Spleen (tissue), 11 donors: Measurements from ENCODE around the gene SINHCAF. TPM values are rescaled to one million over a fixed set of nuclear protein-coding genes. Genes with fewer than 3 reads are reported as not detected.

Experiments
- DNase-seq: peaks from one replicate; pipeline ENCODE4 v3.0.0-alpha.2; 2020
- H3K27ac ChIP-seq, 8 donors: fragments of 200-600 bp; sonication (generic) in 7 of 8; 1 replicate in 4 of 8; 2 replicates in 4 of 8; pipeline versions ENCODE4 v1.5.0 to v1.8.0; 2016 to 2021; ENCODE audit warnings: inconsistent platforms in 4 of 8, mild to moderate bottlenecking in 4 of 8, moderate library complexity in 1 of 8
- H3K27me3 ChIP-seq, 7 donors: fragments of 200-600 bp; sonication (generic) in 6 of 7; replicated peaks in 1 of 7; 1 replicate in 4 of 7; 2 replicates in 3 of 7; pipeline versions ENCODE4 v1.5.0 to v1.8.0; 2016 to 2021; ENCODE audit warnings: inconsistent platforms in 3 of 7, mild to moderate bottlenecking in 1 of 7
- H3K36me3 ChIP-seq, 6 donors: fragments of 200-600 bp; sonication (generic) in 5 of 6; 1 replicate in 4 of 6; 2 replicates in 2 of 6; pipeline versions ENCODE4 v1.5.0 to v1.8.0; 2016 to 2021; ENCODE audit warnings: inconsistent platforms in 2 of 6
- H3K4me1 ChIP-seq, 6 donors: fragments of 200-600 bp; sonication (generic) in 5 of 6; 1 replicate in 3 of 6; 2 replicates in 3 of 6; pipeline versions ENCODE4 v1.5.0 to v1.8.0; 2016 to 2021; ENCODE audit warnings: inconsistent platforms in 3 of 6
- H3K4me3 ChIP-seq, 8 donors: fragments of 200-600 bp; sonication (generic) in 7 of 8; 1 replicate in 4 of 8; 2 replicates in 4 of 8; pipeline versions ENCODE4 v1.5.0 to v1.8.0; 2016 to 2021; ENCODE audit warnings: inconsistent platforms in 4 of 8, mild to moderate bottlenecking in 4 of 8, moderate library complexity in 2 of 8
- H3K9me3 ChIP-seq, 8 donors: fragments of 200-600 bp; sonication (generic) in 7 of 8; 1 replicate in 4 of 8; 2 replicates in 4 of 8; pipeline versions ENCODE4 v1.5.0 to v1.8.0; 2016 to 2021; ENCODE audit warnings: inconsistent platforms in 4 of 8
- CTCF ChIP-seq, 11 experiments: fragments of 200-600 bp in 7 of 11; fragments of 450-650 bp in 4 of 11; sonication (generic) in 4 of 11; IDR thresholded peaks in 8 of 11; conservative IDR thresholded peaks in 3 of 11; 1 replicate in 7 of 11; 2 replicates in 4 of 11; pipeline versions ENCODE4 v1.4.0 to v1.8.0; 2016 to 2021; ENCODE audit warnings: antibody characterized with exemption in 11 of 11, inconsistent platforms in 4 of 11, mild to moderate bottlenecking in 1 of 11
- POLR2A ChIP-seq, 3 donors: fragments of 450-650 bp; IDR thresholded peaks; one replicate each; pipeline ENCODE4 v1.5.1; 2017; ENCODE audit warnings: antibody characterized with exemption in 3 of 3, mild to moderate bottlenecking in 1 of 3
- POLR2AphosphoS5 ChIP-seq, 3 donors: sonication (generic); formaldehyde crosslinking; IDR thresholded peaks; one replicate each; pipeline ENCODE4 v1.5.1; 2017; ENCODE audit warnings: antibody characterized with exemption in 3 of 3
- WGBS, 5 donors: extraction: QIAGEN DNeasy Blood & Tissue Kit in 3 of 5; methylation state at CpG; one replicate each; pipeline versions ENCODE4 v1.1.5 to v1.1.7; 2013 to 2018; 5-methylcytosine and 5-hydroxymethylcytosine counted together
- intact Hi-C: fragments of 100-400 bp; cut with DNase I; formaldehyde crosslinking; loops from one replicate; pipeline ENCODE4 v1.15.0; 2023; ENCODE audit warnings: low total_unique reads
- polyA plus RNA-seq, 3 donors: library from polyadenylated mRNA; stranded (reverse); fragments of 200-250 nt; gene quantifications; one replicate each; pipeline ENCODE4 v1.2.1, GENCODE V29; 2013
- total RNA-seq, 7 donors: library from RNA; depleted of rRNA in 3 of 7; stranded (reverse); fragments of >200 nt in 3 of 7; fragmentation: NEBNext Ultra II Directional in 4 of 7; extraction: Animal tissue kit (Norgen Biotek cat#: 25700) in 4 of 7; gene quantifications; one replicate each; pipeline versions ENCODE4 v1.1.0 to v1.2.1, GENCODE V29; 2016 to 2021
- donor health status: healthy with polysubstance abuse.
- donor health status: DM: no; HTN: no; CAD: no; lungs with moderate emphysema.
- donor health status: DM: no; HTN: no; CAD: no.
- donor health status: Bipolar disorder and iron deficiency.
- donor health status: healthy.
- donor health status: DM: no; HTN: no; CAD: no.
- donor health status: DM: yes; HTN: yes; CAD: no.

The SINHCAF gene
- total and polyA plus RNA-seq, 10 donors, result 28.4 to 121 (median 55.9) TPM

DNA sequence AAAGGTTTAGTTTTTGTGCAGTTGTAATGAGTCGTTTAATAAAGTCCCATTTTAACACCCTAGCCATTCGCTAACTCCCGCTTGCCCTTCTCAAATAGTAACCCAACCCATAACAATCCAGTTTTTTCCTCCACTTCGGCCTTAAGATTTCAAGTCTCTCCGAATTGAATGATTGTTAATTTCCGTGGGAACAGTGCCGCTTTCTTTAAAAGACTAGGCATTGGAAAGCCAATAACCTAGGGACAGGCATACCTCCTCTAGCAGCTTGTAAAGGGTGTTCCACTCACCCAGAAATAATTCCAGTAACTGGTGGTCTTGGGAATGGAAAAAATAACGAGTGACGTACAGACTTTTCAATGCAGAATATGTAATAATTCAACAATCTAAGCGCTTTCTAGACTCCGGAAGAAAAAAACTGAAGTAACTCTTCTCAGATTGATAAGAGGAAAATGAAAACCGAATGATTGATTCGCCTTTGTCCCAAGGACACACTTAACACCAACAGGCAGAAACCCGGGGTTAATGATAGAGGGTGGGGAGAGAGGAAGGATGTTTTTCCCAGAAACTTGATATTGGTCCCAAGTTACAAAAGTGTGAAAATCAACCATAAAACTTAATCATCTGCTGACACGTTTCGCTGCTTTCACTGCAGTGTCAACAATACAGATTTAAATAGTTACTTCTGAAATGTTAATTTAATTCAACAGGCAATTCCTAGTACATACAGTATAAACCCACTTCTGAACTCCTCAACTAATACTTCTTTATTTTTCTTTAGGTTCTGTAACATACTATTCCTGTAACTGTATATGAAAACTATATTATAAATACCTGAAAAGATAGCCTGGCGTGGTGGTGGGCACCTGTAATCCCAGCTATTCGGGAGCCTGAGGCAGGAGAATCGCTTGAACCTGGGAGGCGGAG, 1.0 kb upstream of the SINHCAF start:
- WGBS, 5 donors, result 63 to 78% (median 66%) methylated on average over 20 of the region's 20 CpGs
- peak overlapping the region; percentile 69 to 96 (median 95) for H3K27ac ChIP-seq

GRCh38 chr12:31325524-31325875, 450 bp downstream of the SINHCAF start:
- DNase-seq, result peak; percentile 90

More for the DNA sequence above, 1.0 kb upstream of the SINHCAF start:
- DNase-seq, result no peak
- TF ChIP-seq POLR2AphosphoS5 (IDR thresholded peaks at IDR 0.05) (no peak), POLR2A (IDR thresholded peaks at IDR 0.05) (no peak), CTCF (IDR thresholded peaks at IDR 0.05 in 8 of 11, conservative IDR thresholded peaks at IDR 0.05 in 3 of 11) (no peak)
- Histone ChIP-seq H3K9me3 (no peaks in the 10 kb centered on the region), H3K4me1 (peaks cover 14 to 32% (median 15%) of the 10 kb centered on the region in 6 donors), H3K36me3 (no peaks in the 10 kb centered on the region), H3K27me3 (no peaks in the 10 kb centered on the region), H3K4me3 (peak overlapping the region; percentile 50 to 82 (median 72))
- intact Hi-C loops, result no loop called here

GRCh38 chr12:31324845-31325523, 966 bp downstream of the SINHCAF start:
- H3K4me3 ChIP-seq, result peak overlapping the region; percentile 50 to 82 (median 72)
- intact Hi-C loops, result no loop called here
- H3K27ac ChIP-seq, result peak overlapping the region; percentile 90 to 96 (median 95)
- H3K36me3 ChIP-seq, result no peaks in the 10 kb centered on the region
- peak; percentile 92 for DNase-seq
- 0% methylated on average over 17 to 69 of the region's 69 CpGs for WGBS, 5 donors
- no peaks in the 10 kb centered on the region for H3K9me3 ChIP-seq
- TF ChIP-seq CTCF (IDR thresholded peaks at IDR 0.05 in 8 of 11, conservative IDR thresholded peaks at IDR 0.05 in 3 of 11) (no peak), POLR2AphosphoS5 (IDR thresholded peaks at IDR 0.05) (peak; percentile 21 to 76 (median 63)), POLR2A (IDR thresholded peaks at IDR 0.05) (no peak)
- H3K4me1 ChIP-seq, result peaks cover 14 to 52% (median 35%) of the 10 kb centered on the region in 6 donors
- no peaks in the 10 kb centered on the region for H3K27me3 ChIP-seq

More at GRCh38 chr12:31325524-31325875, 450 bp downstream of the SINHCAF start:
- TF ChIP-seq CTCF (IDR thresholded peaks at IDR 0.05 in 8 of 11, conservative IDR thresholded peaks at IDR 0.05 in 3 of 11), result no peak
- TF ChIP-seq POLR2A (IDR thresholded peaks at IDR 0.05), result no peak
- TF ChIP-seq POLR2AphosphoS5 (IDR thresholded peaks at IDR 0.05), result no peak
- whole genome bisulfite sequencing, 5 donors, result 0 to 1% (median 0%) methylated on average over 27 to 36 of the region's 36 CpGs
- Histone ChIP-seq H3K27me3 (no peaks in the 10 kb centered on the region), H3K36me3 (no peaks in the 10 kb centered on the region), H3K9me3 (no peaks in the 10 kb centered on the region), H3K4me3 (peak overlapping the region; percentile 50 to 82 (median 72)), H3K27ac (peak overlapping the region; percentile 90 to 96 (median 95)), H3K4me1 (peaks cover 14 to 47% (median 30%) of the 10 kb centered on the region in 6 donors)
- intact Hi-C loops, result no loop called here
